ENCODE results near the gene RHOXF2B.
"Not testable (repeated sequence)": the region's sequence is repeated elsewhere in the genome, so short reads cannot be mapped to it uniquely, and the experiment has no call there.

Gene RHOXF2B

GRCh38 chrX:120042712-120043111 lies 34.8 kb downstream of the RHOXF2B start:
- not testable (repeated sequence) for H3K27me3 ChIP-seq (ENCODE audit: control insufficient read depth, insufficient read depth, low read length); H3K9ac ChIP-seq (ENCODE audit: low read length); H3K4me3 ChIP-seq (ENCODE audit: low read length); H3K9me3 ChIP-seq (ENCODE audit: control insufficient read depth, low read depth, low read length); H3K4me1 ChIP-seq (ENCODE audit: control insufficient read depth, low read depth, low read length); H3K36me3 ChIP-seq (ENCODE audit: control insufficient read depth, low read depth, low read length); H3K27ac ChIP-seq (ENCODE audit: low read length)

- not testable (repeated sequence) for H3K4me3 ChIP-seq (ENCODE audit: low read length); H3K9ac ChIP-seq (ENCODE audit: low read length); H3K4me1 ChIP-seq (ENCODE audit: control insufficient read depth, low read depth, low read length); H3K9me3 ChIP-seq (ENCODE audit: control insufficient read depth, low read depth, low read length); H3K36me3 ChIP-seq (ENCODE audit: control insufficient read depth, low read depth, low read length); H3K27me3 ChIP-seq (ENCODE audit: control insufficient read depth, insufficient read depth, low read length); H3K27ac ChIP-seq (ENCODE audit: low read length)
Measured at GRCh38 chrX:120042247-120042646, 35.2 kb downstream of the RHOXF2B start.

GRCh38 chrX:120040176-120040575 lies 37.3 kb downstream of the RHOXF2B start:
- H3K9me3 ChIP-seq (ENCODE audit: control insufficient read depth, low read depth, low read length): not testable (repeated sequence)
- peaks cover 14% of the 10 kb centered on the region for H3K4me1 ChIP-seq (ENCODE audit: control insufficient read depth, low read depth, low read length)

GRCh38 chrX:120039087-120039733 lies 38.3 kb downstream of the RHOXF2B start:
- peaks cover 14% of the 10 kb centered on the region for H3K4me1 ChIP-seq (ENCODE audit: control insufficient read depth, low read depth, low read length)
- not testable (repeated sequence) for H3K4me3 ChIP-seq (ENCODE audit: low read length); H3K36me3 ChIP-seq (ENCODE audit: control insufficient read depth, low read depth, low read length); H3K9ac ChIP-seq (ENCODE audit: low read length); H3K27ac ChIP-seq (ENCODE audit: low read length); H3K9me3 ChIP-seq (ENCODE audit: control insufficient read depth, low read depth, low read length); H3K27me3 ChIP-seq (ENCODE audit: control insufficient read depth, insufficient read depth, low read length)

More at GRCh38 chrX:120040176-120040575, 37.3 kb downstream of the RHOXF2B start:
- H3K27ac ChIP-seq (ENCODE audit: low read length); H3K9ac ChIP-seq (ENCODE audit: low read length); H3K36me3 ChIP-seq (ENCODE audit: control insufficient read depth, low read depth, low read length); H3K27me3 ChIP-seq (ENCODE audit: control insufficient read depth, insufficient read depth, low read length); H3K4me3 ChIP-seq (ENCODE audit: low read length): not testable (repeated sequence)

- H3K9ac ChIP-seq (ENCODE audit: low read length): no peak overlapping the region
- peak overlapping the region; percentile 31 for H3K4me3 ChIP-seq (ENCODE audit: low read length)
- no peak overlapping the region for H3K27ac ChIP-seq (ENCODE audit: low read length)
- peaks cover 6% of the 10 kb centered on the region for H3K9me3 ChIP-seq (ENCODE audit: control insufficient read depth, low read depth, low read length)
- H3K4me1 ChIP-seq (ENCODE audit: control insufficient read depth, low read depth, low read length): peaks cover 14% of the 10 kb centered on the region
- H3K27me3 ChIP-seq (ENCODE audit: control insufficient read depth, insufficient read depth, low read length): no peaks in the 10 kb centered on the region
- H3K36me3 ChIP-seq (ENCODE audit: control insufficient read depth, low read depth, low read length): no peaks in the 10 kb centered on the region
Measured at GRCh38 chrX:120036704-120037103, 40.8 kb downstream of the RHOXF2B start.

- not testable (repeated sequence) for H3K9ac ChIP-seq (ENCODE audit: low read length); H3K27ac ChIP-seq (ENCODE audit: low read length); H3K4me3 ChIP-seq (ENCODE audit: low read length)
Measured at GRCh38 chrX:120035522-120036309, 41.8 kb downstream of the RHOXF2B start.

GRCh38 chrX:120029354-120029753 lies 48.1 kb downstream of the RHOXF2B start:
- no peaks in the 10 kb centered on the region for H3K27me3 ChIP-seq (ENCODE audit: control insufficient read depth, insufficient read depth, low read length)
- no peaks in the 10 kb centered on the region for H3K36me3 ChIP-seq (ENCODE audit: control insufficient read depth, low read depth, low read length)
- peaks cover 13% of the 10 kb centered on the region for H3K9me3 ChIP-seq (ENCODE audit: control insufficient read depth, low read depth, low read length)

More at GRCh38 chrX:120035522-120036309, 41.8 kb downstream of the RHOXF2B start:
- not testable (repeated sequence) for H3K9me3 ChIP-seq (ENCODE audit: control insufficient read depth, low read depth, low read length); H3K27me3 ChIP-seq (ENCODE audit: control insufficient read depth, insufficient read depth, low read length); H3K36me3 ChIP-seq (ENCODE audit: control insufficient read depth, low read depth, low read length)
- H3K4me1 ChIP-seq (ENCODE audit: control insufficient read depth, low read depth, low read length): peaks cover 14% of the 10 kb centered on the region

GRCh38 chrX:120023259-120023658 lies 54.2 kb downstream of the RHOXF2B start:
- no peaks in the 10 kb centered on the region for H3K4me1 ChIP-seq (ENCODE audit: control insufficient read depth, low read depth, low read length)
- H3K9me3 ChIP-seq (ENCODE audit: control insufficient read depth, low read depth, low read length): peaks cover 4% of the 10 kb centered on the region
- H3K36me3 ChIP-seq (ENCODE audit: control insufficient read depth, low read depth, low read length): no peaks in the 10 kb centered on the region
- H3K27ac ChIP-seq (ENCODE audit: low read length): no peak overlapping the region
- no peak overlapping the region for H3K4me3 ChIP-seq (ENCODE audit: low read length)
- no peak overlapping the region for H3K9ac ChIP-seq (ENCODE audit: low read length)
- H3K27me3 ChIP-seq (ENCODE audit: control insufficient read depth, insufficient read depth, low read length): peaks cover 13% of the 10 kb centered on the region

More at GRCh38 chrX:120029354-120029753, 48.1 kb downstream of the RHOXF2B start:
- H3K9ac ChIP-seq (ENCODE audit: low read length): no peak overlapping the region
- no peak overlapping the region for H3K27ac ChIP-seq (ENCODE audit: low read length)
- H3K4me1 ChIP-seq (ENCODE audit: control insufficient read depth, low read depth, low read length): no peaks in the 10 kb centered on the region
- H3K4me3 ChIP-seq (ENCODE audit: low read length): no peak overlapping the region

GRCh38 chrX:120022763-120023162 lies 54.7 kb downstream of the RHOXF2B start:
- H3K9ac ChIP-seq (ENCODE audit: low read length): no peak overlapping the region
- peaks cover 4% of the 10 kb centered on the region for H3K9me3 ChIP-seq (ENCODE audit: control insufficient read depth, low read depth, low read length)
- H3K36me3 ChIP-seq (ENCODE audit: control insufficient read depth, low read depth, low read length): no peaks in the 10 kb centered on the region
- peaks cover 18% of the 10 kb centered on the region for H3K27me3 ChIP-seq (ENCODE audit: control insufficient read depth, insufficient read depth, low read length)
- H3K4me3 ChIP-seq (ENCODE audit: low read length): no peak overlapping the region
- no peaks in the 10 kb centered on the region for H3K4me1 ChIP-seq (ENCODE audit: control insufficient read depth, low read depth, low read length)
- no peak overlapping the region for H3K27ac ChIP-seq (ENCODE audit: low read length)

Measured in iPS-18a (cell line).